GM12892 (cell line): ENCODE data around the gene CNOT2.

Experiments used
- POLR2A ChIP-seq: IDR thresholded peaks from 2 replicates; pipeline ENCODE4 v1.6.1; 2011; ENCODE audit warnings: low read depth, low read length, control low read depth
- POLR2AphosphoS5 ChIP-seq: IDR thresholded peaks from 2 replicates; pipeline ENCODE4 v1.6.1; 2011; ENCODE audit warnings: low read depth, low read length, control low read depth
- TAF1 ChIP-seq: IDR thresholded peaks from 2 replicates; pipeline ENCODE4 v1.6.1; 2011; ENCODE audit warnings: low read depth, mild to moderate bottlenecking, control low read depth, low read length, borderline replicate concordance

DNA sequence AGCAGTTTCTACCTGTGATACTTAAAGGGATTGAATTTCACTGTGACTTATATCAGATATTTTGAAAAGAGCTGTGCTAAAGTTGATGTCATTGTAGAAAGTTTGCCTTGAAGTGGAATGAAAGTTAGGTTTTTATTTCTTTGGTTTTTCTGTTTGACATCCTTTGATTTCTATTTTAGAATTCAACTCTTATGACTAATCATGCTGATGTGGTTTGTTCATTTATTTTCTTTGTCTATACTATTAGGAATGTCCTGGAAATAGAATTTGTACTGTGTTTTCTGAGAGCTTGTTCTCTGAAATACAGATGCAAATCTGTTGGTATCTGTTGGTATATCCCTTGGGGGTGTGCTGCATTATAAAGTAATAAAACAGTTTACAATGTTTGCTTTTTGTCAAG lies 3.3 kb downstream of the CNOT2 start:
- TF ChIP-seq POLR2A (no peak), POLR2AphosphoS5 (no peak), TAF1 (no peak)
